K562 (cell line): ENCODE measurements around the gene CEBPE. TPM values are rescaled to one million over a fixed set of nuclear protein-coding genes. Genes with fewer than 3 reads are reported as not detected.
A peak's percentile ranks its signal among the peaks of the same experiment; 100 is the strongest.

Experiments used
- ATAC-seq: fragments of 200-7000 bp; cut with Tn5 transposase; 3 replicates; pipeline ENCODE4 v1.9.1; 2020; ENCODE audit warnings: moderate library complexity
- BruUV-seq: library from RNA; stranded (reverse); fragments of 400-500 nt; replicated peaks from 2 replicates; lab custom pipeline; 2021; lab: Mats Ljungman, UMichigan
- CTCF ChIA-PET: fragments of 300-600 bp; formaldehyde crosslinking; extraction: SDS; loops from one replicate; lab custom pipeline; 2021; ENCODE audit warnings: low intra/inter-chr PET ratio; lab: Yijun Ruan, JAX
- POLR2A ChIA-PET: fragments of 300-600, 350-650 bp; sonication (Branson Sonifier 250); formaldehyde crosslinking; extraction: SDS; loops from one replicate; lab custom pipeline; 2021; ENCODE audit warnings: antibody characterized with exemption, inconsistent platforms; lab: Yijun Ruan, JAX
- DNase-seq, 4 experiments: peaks; one replicate each; pipeline versions ENCODE4 v3.0.0 to v3.0.0-alpha.2; 2011 to 2018; ENCODE audit warnings: low spot score in 3 of 4, mixed read lengths in 3 of 4; ENCODE audit errors: extremely low read depth in 1 of 4
- FAIRE-seq: peaks from 2 replicates; lab custom pipeline; 2011; peaks lifted over from hg19 to GRCh38; lab: Jason Lieb, UNC
- H2AFZ ChIP-seq: 2 replicates; pipeline ENCODE4 v1.6.0; 2011; ENCODE audit warnings: low read depth, low read length, control low read depth, inconsistent platforms
- H3K27ac ChIP-seq: fragments of 200-600 bp; 3 replicates; pipeline ENCODE4 v1.8.0; 2011; ENCODE audit warnings: low read depth, mild to moderate bottlenecking, control low read depth, inconsistent platforms, low read length, moderate library complexity, mixed read lengths; ENCODE audit errors: extremely low read depth
- H3K27me3 ChIP-seq, 2 experiments: fragments of 300-600 bp in 1 of 2; 2 replicates in 1 of 2; 3 replicates in 1 of 2; pipeline versions ENCODE4 v1.6.0 to v1.8.0; 2011; ENCODE audit warnings: inconsistent platforms in 2 of 2, low read length in 2 of 2, mild to moderate bottlenecking in 1 of 2, mixed read lengths in 1 of 2, moderate library complexity in 1 of 2; ENCODE audit not compliant: control insufficient read depth in 2 of 2, insufficient read depth in 2 of 2
- H3K36me3 ChIP-seq: fragments of 300-600 bp; 3 replicates; pipeline ENCODE4 v1.8.0; 2011; ENCODE audit warnings: mild to moderate bottlenecking, low read length, inconsistent platforms; ENCODE audit not compliant: control insufficient read depth, insufficient read depth
- H3K4me1 ChIP-seq, 2 experiments: fragments of 200-600 bp in 1 of 2; replicated peaks in 1 of 2; 2 replicates in 1 of 2; 3 replicates in 1 of 2; pipeline versions ENCODE4 v1.5.1 to v1.8.0; 2011; ENCODE audit warnings: inconsistent platforms in 2 of 2, low read length in 2 of 2, mild to moderate bottlenecking in 1 of 2, mixed read lengths in 1 of 2, moderate library complexity in 1 of 2; ENCODE audit not compliant: control insufficient read depth in 2 of 2, insufficient read depth in 2 of 2
- H3K4me2 ChIP-seq: 2 replicates; pipeline ENCODE4 v1.6.1; 2011; ENCODE audit warnings: low read length, control low read depth, inconsistent platforms, mixed read lengths; ENCODE audit not compliant: insufficient read depth
- H3K4me3 ChIP-seq: fragments of 200-600 bp; sonication (generic), shearing (Covaris generic); 2 replicates; pipeline ENCODE4 v1.5.1; 2016; ENCODE audit warnings: control low read depth, inconsistent platforms
- H3K79me2 ChIP-seq: fragments of 200-600 bp; 3 replicates; pipeline ENCODE4 v1.8.0; 2011; ENCODE audit warnings: low read length, inconsistent platforms; ENCODE audit not compliant: control insufficient read depth, insufficient read depth
- H3K9ac ChIP-seq, 2 experiments: 2 replicates each; pipeline versions ENCODE4 v1.6.0 to v1.6.1; 2011; ENCODE audit warnings: low read depth in 2 of 2, low read length in 2 of 2, control low read depth in 1 of 2, inconsistent platforms in 1 of 2, mild to moderate bottlenecking in 1 of 2, mixed read lengths in 1 of 2; ENCODE audit not compliant: insufficient read depth in 1 of 2
- H3K9me1 ChIP-seq: one replicate; pipeline ENCODE4 v1.6.0; 2011; ENCODE audit warnings: inconsistent platforms, mild to moderate bottlenecking, low read length, moderate library complexity; ENCODE audit not compliant: control insufficient read depth, insufficient read depth
- H3K9me3 ChIP-seq: replicated peaks from 2 replicates; pipeline ENCODE4 v1.5.1; 2011; ENCODE audit warnings: low read depth, low read length, inconsistent platforms; ENCODE audit not compliant: control insufficient read depth, insufficient read depth
- H4K20me1 ChIP-seq: replicated peaks from 2 replicates; pipeline ENCODE4 v1.6.1; 2011; ENCODE audit warnings: low read length, inconsistent platforms, mixed read lengths; ENCODE audit not compliant: control insufficient read depth, insufficient read depth
- ERF ChIP-seq: fragments of 450-650 bp; formaldehyde crosslinking; IDR thresholded peaks from 2 replicates; pipeline ENCODE4 v1.4.0; 2020; ENCODE audit warnings: mild to moderate bottlenecking, mixed read lengths
- GATAD2A ChIP-seq: fragments of 450-650 bp; IDR thresholded peaks from 2 replicates; pipeline ENCODE4 v1.6.1; 2017
- LCOR ChIP-seq: sonication (generic); formaldehyde crosslinking; IDR thresholded peaks from 2 replicates; pipeline ENCODE4 v1.8.0; 2022; ENCODE audit warnings: mild to moderate bottlenecking, missing genetic modification reagents
- MED1 ChIP-seq: sonication (generic); formaldehyde crosslinking; IDR thresholded peaks from 2 replicates; pipeline ENCODE4 v1.8.1; 2023; ENCODE audit warnings: missing genetic modification reagents, borderline replicate concordance
- NR2F6 ChIP-seq: fragments of 450-650 bp; formaldehyde crosslinking; IDR thresholded peaks from 2 replicates; pipeline ENCODE4 v1.4.0; 2020; ENCODE audit warnings: mild to moderate bottlenecking
- PCBP1 ChIP-seq: fragments of 200-400 bp; formaldehyde crosslinking; IDR thresholded peaks from 2 replicates; pipeline ENCODE4 v1.6.1; 2018; ENCODE audit warnings: mild to moderate bottlenecking, low read depth, low read length; ENCODE audit not compliant: poor library complexity, severe bottlenecking
- PTTG1 ChIP-seq: fragments of 450-650 bp; IDR thresholded peaks from 2 replicates; pipeline ENCODE4 v1.6.1; 2016; ENCODE audit warnings: low read depth, mild to moderate bottlenecking, missing genetic modification characterization, missing compliant biosample characterization
- SIN3B ChIP-seq: fragments of 450-650 bp; IDR thresholded peaks from 2 replicates; pipeline ENCODE4 v1.6.1; 2017; ENCODE audit warnings: low read depth, mild to moderate bottlenecking, moderate library complexity
- SMARCA5 ChIP-seq: fragments of 450-650 bp; IDR thresholded peaks from 2 replicates; pipeline ENCODE4 v1.6.1; 2016
- TAF9B ChIP-seq: fragments of 450-650 bp; IDR thresholded peaks from 2 replicates; pipeline ENCODE4 v1.6.1; 2018; ENCODE audit warnings: mild to moderate bottlenecking; ENCODE audit not compliant: partially characterized antibody
- TEAD1 ChIP-seq, 2 experiments: fragments of 450-650 bp in 1 of 2; sonication (generic) in 1 of 2; formaldehyde crosslinking; IDR thresholded peaks; 2 replicates each; pipeline versions ENCODE4 v1.4.0 to v1.8.0; 2020 to 2022; ENCODE audit warnings: mild to moderate bottlenecking in 2 of 2, missing genetic modification reagents in 1 of 2
- YY1 ChIP-seq, 3 experiments: IDR thresholded peaks; 2 replicates each; pipeline ENCODE4 v1.6.1; 2011; ENCODE audit warnings: low read length in 2 of 3, mild to moderate bottlenecking in 2 of 3, moderate library complexity in 2 of 3, borderline replicate concordance in 1 of 3, control low read depth in 1 of 3, low read depth in 1 of 3; ENCODE audit not compliant: insufficient read depth in 3 of 3, insufficient replicate concordance in 2 of 3, control insufficient read depth in 1 of 3, insufficient read length in 1 of 3; ENCODE audit errors: extremely low read depth in 1 of 3
- WGBS: fragments of 100-300 bp; shearing (Covaris generic); methylation state at CpG from one replicate; pipeline ENCODE4 v1.1.6; 2016; ENCODE audit warnings: low coverage, mixed read lengths; ENCODE audit not compliant: insufficient coverage; ENCODE audit errors: missing lambda C conversion rate; 5-methylcytosine and 5-hydroxymethylcytosine counted together
- in situ Hi-C: fragments of 300-500 bp; cut with MboI; formaldehyde crosslinking; loops from 4 replicates; pipeline ENCODE4 v1.15.0; 2018; ENCODE audit warnings: inconsistent platforms, mixed read lengths
- intact Hi-C: fragments of 100-400 bp; cut with micrococcal nuclease; formaldehyde crosslinking; loops from 2 replicates; pipeline ENCODE4 v1.14.2; 2022
- polyA plus RNA-seq, 8 experiments: library from polyadenylated mRNA; depleted of rRNA in 4 of 8; stranded (reverse) in 5 of 8; unstranded in 3 of 8; fragments of >200 nt; fragmentation: Nextera tagmentation in 2 of 8; fragmentation: Illumina TruSeq in 1 of 8; extraction: Ambion mirVana in 2 of 8; extraction: Trizol in 1 of 8; gene quantifications; 2 replicates each; pipeline versions ENCODE4 v1.2.1 to v1.2.3, GENCODE V29; 2011 to 2014; ENCODE audit warnings: inconsistent platforms in 1 of 8, missing spikeins in 1 of 8
- total RNA-seq, 7 experiments: library from RNA; depleted of rRNA in 6 of 7; stranded (reverse); fragments of >200 nt in 6 of 7; fragmentation: Illumina TruSeq in 2 of 7; extraction: Trizol in 2 of 7; gene quantifications; 2 replicates each; pipeline versions ENCODE4 v1.2.1 to v1.2.3, GENCODE V29; 2011 to 2021; ENCODE audit warnings: low replicate concordance in 1 of 7
- TF ChIP-seq, protein P1 (sequence below): sonication (generic); formaldehyde crosslinking; IDR thresholded peaks from 2 replicates; pipeline ENCODE4 v1.8.0; 2022; ENCODE audit warnings: missing genetic modification reagents, mild to moderate bottlenecking, borderline replicate concordance
- TF ChIP-seq, protein P2 (sequence below): sonication (generic); formaldehyde crosslinking; IDR thresholded peaks from 2 replicates; pipeline ENCODE4 v1.5.0; 2020; ENCODE audit warnings: missing genetic modification reagents
- TF ChIP-seq, protein P3 (sequence below), 2 experiments: IDR thresholded peaks; 2 replicates each; pipeline ENCODE4 v1.6.1; 2012; ENCODE audit warnings: improper control_type of control experiment in 2 of 2, low read depth in 2 of 2, low read length in 2 of 2, borderline replicate concordance in 1 of 2

CEBPE gene
- total and polyA plus RNA-seq, 9 of the 15 experiments (the other 6 are each of a cell fraction or from before 2014, with no cell fraction given) = 0.09 to 0.15 (median 0.13) TPM; not detected in 6

DNA sequence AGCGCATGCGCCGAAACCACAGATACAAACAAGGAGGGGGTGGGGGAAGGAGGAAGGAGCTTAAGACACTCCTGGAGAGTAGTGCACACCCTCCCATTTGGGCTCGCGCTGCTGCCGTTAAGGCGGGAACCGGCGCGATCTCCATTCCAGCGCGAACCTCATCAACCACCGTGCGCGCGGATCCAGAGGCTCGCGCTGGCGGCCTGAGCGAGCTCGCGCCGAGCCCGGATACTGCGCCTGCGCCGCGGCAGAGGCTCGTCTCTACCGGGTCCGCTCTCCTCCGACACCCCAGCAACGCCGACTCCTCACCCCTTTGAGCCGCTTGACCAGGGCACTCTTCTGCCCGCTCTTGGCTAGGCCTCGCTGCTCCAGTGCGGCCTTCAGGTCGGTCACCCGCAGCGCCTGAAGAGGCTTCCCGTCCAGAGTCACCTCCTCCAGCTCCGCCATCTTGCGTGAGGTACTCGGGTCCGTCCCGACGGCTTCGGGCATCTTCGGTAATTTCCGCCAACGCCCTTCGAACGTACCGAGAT lies 24.3 kb downstream of the CEBPE start, which contains the start of gene ACIN1 (continued):
- TF ChIP-seq LCOR (CRISPR knock-in tag) = peak; percentile 91
- TF ChIP-seq YY1 (IDR thresholded peaks at IDR 0.05; ENCODE audit: borderline replicate concordance in 1 of 3, control insufficient read depth in 1 of 3, extremely low read depth in 1 of 3, insufficient read depth in 3 of 3, insufficient read length in 1 of 3, insufficient replicate concordance in 2 of 3, low read depth in 1 of 3, low read length in 2 of 3) = peak; percentile 88 to 98 (median 92)
- peak in 1 of 2 experiments; percentile 80; a peak in 1 of 4 replicates for TF ChIP-seq TEAD1 (CRISPR knock-in tag; IDR thresholded peaks at IDR 0.05)
- TF ChIP-seq SIN3B = peak; percentile 72; the same call in 1 of the 2 replicates
- TF ChIP-seq TAF9B = peak; percentile 96
- peak; percentile 99 for TF ChIP-seq GATAD2A
- TF ChIP-seq, all 486 proteins: peak for 127

DNA sequence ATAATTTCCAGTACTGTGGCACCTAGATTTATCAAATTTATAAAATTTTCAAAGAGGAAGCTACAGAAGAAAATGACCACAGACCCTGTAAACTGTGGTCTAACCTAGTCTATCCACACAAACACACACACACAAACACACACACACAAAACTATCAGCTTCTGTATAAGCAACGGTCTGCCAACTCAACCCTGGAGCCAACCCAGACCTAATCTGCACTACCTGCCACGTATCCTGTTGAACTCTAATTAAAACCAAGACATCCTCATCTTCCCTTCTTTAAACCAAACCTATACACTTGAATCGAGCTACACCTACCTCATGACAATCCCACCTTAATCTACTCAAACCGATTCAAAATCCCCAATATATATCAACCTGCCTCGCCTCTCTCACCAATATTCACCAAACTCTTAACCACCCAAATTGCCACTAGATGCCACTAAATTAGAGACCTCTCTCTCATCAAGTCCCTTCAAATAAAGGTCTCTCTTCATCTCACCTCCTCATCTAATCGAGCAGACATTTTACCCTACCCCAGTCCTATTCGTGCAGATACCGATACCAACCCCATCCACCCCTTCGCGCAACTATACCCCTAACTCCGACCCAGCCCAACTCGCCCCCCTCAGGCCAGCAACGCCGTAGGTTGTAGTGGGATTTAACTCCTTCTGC lies 24.9 kb downstream of the CEBPE start:
- Histone ChIP-seq H3K27me3 (no peaks in the 10 kb centered on the region), H3K4me2 (peak overlapping the region; percentile 90), H3K9ac (peak overlapping the region; percentile 98 to 100), H4K20me1 (peaks cover 16% of the 10 kb centered on the region), H3K27ac (peak overlapping the region; percentile 98), H3K4me1 (peaks cover 8 to 29% of the 10 kb centered on the region in 2 experiments; a peak in 4 of 5 replicates), H3K36me3 (peaks cover 68% of the 10 kb centered on the region), H3K9me3 (no peaks in the 10 kb centered on the region), H2AFZ (peak overlapping the region; percentile 100), H3K9me1 (no peaks in the 10 kb centered on the region), H3K79me2 (peaks cover 87% of the 10 kb centered on the region), H3K4me3 (peak overlapping the region; percentile 83)
- BruUV-seq = no TSS peak
- FAIRE-seq = peak; percentile 6
- ATAC-seq = no peak
- in situ Hi-C loops (no loop called here), intact Hi-C loops (loop anchor here (2.0 kb wide), 1 partner anchor 15 kb away; no protein-coding TSS in a partner anchor)
- ChIA-PET CTCF (interaction anchor here (1.3 kb wide), 1 partner anchor 17 kb away, joined by 5 read pairs; no protein-coding TSS in a partner anchor), POLR2A (interaction anchor here (0.6 to 3.0 kb wide), 29 partner anchors 8 to 1046 kb away, joined by 3 to 34 read pairs (median 4); partner anchors contain the start of genes CIROP, HOMEZ, PABPN1 and PPP1R3E)
- WGBS = 1% methylated on average over 14 of the region's 14 CpGs
- no peak for DNase-seq
- TF ChIP-seq SMARCA5 = peak; percentile 83; the same call in 1 of the 2 replicates
- TF ChIP-seq NR2F6 (CRISPR knock-in tag) = no peak
- TF ChIP-seq, protein P1, sequence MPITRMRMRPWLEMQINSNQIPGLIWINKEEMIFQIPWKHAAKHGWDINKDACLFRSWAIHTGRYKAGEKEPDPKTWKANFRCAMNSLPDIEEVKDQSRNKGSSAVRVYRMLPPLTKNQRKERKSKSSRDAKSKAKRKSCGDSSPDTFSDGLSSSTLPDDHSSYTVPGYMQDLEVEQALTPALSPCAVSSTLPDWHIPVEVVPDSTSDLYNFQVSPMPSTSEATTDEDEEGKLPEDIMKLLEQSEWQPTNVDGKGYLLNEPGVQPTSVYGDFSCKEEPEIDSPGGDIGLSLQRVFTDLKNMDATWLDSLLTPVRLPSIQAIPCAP (CRISPR knock-in tag) = no peak
- TF ChIP-seq, protein P2, sequence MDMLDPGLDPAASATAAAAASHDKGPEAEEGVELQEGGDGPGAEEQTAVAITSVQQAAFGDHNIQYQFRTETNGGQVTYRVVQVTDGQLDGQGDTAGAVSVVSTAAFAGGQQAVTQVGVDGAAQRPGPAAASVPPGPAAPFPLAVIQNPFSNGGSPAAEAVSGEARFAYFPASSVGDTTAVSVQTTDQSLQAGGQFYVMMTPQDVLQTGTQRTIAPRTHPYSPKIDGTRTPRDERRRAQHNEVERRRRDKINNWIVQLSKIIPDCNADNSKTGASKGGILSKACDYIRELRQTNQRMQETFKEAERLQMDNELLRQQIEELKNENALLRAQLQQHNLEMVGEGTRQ (CRISPR knock-in tag) = no peak
- TF ChIP-seq PCBP1 = no peak
- no peak for TF ChIP-seq MED1 (CRISPR knock-in tag)
- TF ChIP-seq ERF (CRISPR knock-in tag) = no peak
- TF ChIP-seq PTTG1 (tag) = no peak
- TF ChIP-seq, protein P3, sequence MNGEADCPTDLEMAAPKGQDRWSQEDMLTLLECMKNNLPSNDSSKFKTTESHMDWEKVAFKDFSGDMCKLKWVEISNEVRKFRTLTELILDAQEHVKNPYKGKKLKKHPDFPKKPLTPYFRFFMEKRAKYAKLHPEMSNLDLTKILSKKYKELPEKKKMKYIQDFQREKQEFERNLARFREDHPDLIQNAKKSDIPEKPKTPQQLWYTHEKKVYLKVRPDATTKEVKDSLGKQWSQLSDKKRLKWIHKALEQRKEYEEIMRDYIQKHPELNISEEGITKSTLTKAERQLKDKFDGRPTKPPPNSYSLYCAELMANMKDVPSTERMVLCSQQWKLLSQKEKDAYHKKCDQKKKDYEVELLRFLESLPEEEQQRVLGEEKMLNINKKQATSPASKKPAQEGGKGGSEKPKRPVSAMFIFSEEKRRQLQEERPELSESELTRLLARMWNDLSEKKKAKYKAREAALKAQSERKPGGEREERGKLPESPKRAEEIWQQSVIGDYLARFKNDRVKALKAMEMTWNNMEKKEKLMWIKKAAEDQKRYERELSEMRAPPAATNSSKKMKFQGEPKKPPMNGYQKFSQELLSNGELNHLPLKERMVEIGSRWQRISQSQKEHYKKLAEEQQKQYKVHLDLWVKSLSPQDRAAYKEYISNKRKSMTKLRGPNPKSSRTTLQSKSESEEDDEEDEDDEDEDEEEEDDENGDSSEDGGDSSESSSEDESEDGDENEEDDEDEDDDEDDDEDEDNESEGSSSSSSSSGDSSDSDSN (IDR thresholded peaks at IDR 0.05; ENCODE audit: borderline replicate concordance in 1 of 2, low read depth in 2 of 2, low read length in 2 of 2) = no peak
